Erythroblast (primary cell): ENCODE measurements around the gene CMTM5.

Source experiments
- DNase-seq, 2 experiments: peaks; one replicate each; lab custom pipeline; 2025; lab: John Stamatoyannopoulos, UW
- GATA1 ChIP-seq: IDR thresholded peaks from 2 replicates; pipeline ENCODE4 v1.6.1; 2011; ENCODE audit warnings: low read depth, mild to moderate bottlenecking, control low read depth, low read length, moderate library complexity
- POLR2A ChIP-seq: IDR thresholded peaks from 2 replicates; pipeline ENCODE4 v1.6.1; 2011; ENCODE audit warnings: mild to moderate bottlenecking, low read length

Gene CMTM5

GRCh38 chr14:23403139-23403438, 26.2 kb downstream of the CMTM5 start:
- no peak for TF ChIP-seq GATA1
- TF ChIP-seq POLR2A = no peak
- no peak for DNase-seq

- no peak for DNase-seq
- TF ChIP-seq POLR2A (no peak), GATA1 (no peak)
These were observed 27.1 kb downstream of the CMTM5 start for GRCh38 chr14:23403908-23404307.

GRCh38 chr14:23404331-23404900, 27.6 kb downstream of the CMTM5 start:
- no peak for TF ChIP-seq GATA1
- no peak for TF ChIP-seq POLR2A
- no peak for DNase-seq

GRCh38 chr14:23405096-23405495, 28.2 kb downstream of the CMTM5 start:
- no peak for DNase-seq
- TF ChIP-seq GATA1 = no peak
- TF ChIP-seq POLR2A = no peak

GRCh38 chr14:23405516-23406025, 28.7 kb downstream of the CMTM5 start:
- no peak for TF ChIP-seq POLR2A
- TF ChIP-seq GATA1 = no peak
- DNase-seq = no peak

- no peak for TF ChIP-seq GATA1
- TF ChIP-seq POLR2A = no peak
- no peak for DNase-seq
These were observed 29.4 kb downstream of the CMTM5 start for GRCh38 chr14:23406244-23406643.

GRCh38 chr14:23406725-23407355, 30.0 kb downstream of the CMTM5 start:
- DNase-seq = no peak
- TF ChIP-seq GATA1 = no peak
- no peak for TF ChIP-seq POLR2A

- no peak for DNase-seq
- no peak for TF ChIP-seq GATA1
- no peak for TF ChIP-seq POLR2A
These were observed 30.9 kb downstream of the CMTM5 start, which contains the start of gene MYH6 for GRCh38 chr14:23407516-23408306. MYH6 (minus strand) TSS chr14:23408273; CDS start chr14:23407223, 1,050 bp downstream.

GRCh38 chr14:23408307-23408630, 31.4 kb downstream of the CMTM5 start:
- TF ChIP-seq GATA1 = no peak
- TF ChIP-seq POLR2A = no peak

GRCh38 chr14:23409475-23409874, 32.6 kb downstream of the CMTM5 start:
- DNase-seq = no peak
- TF ChIP-seq GATA1 (no peak), POLR2A (no peak)

More at GRCh38 chr14:23408307-23408630, 31.4 kb downstream of the CMTM5 start:
- DNase-seq = no peak

GRCh38 chr14:23409966-23410635, 33.3 kb downstream of the CMTM5 start:
- DNase-seq = no peak

GRCh38 chr14:23411563-23412525, 35.0 kb downstream of the CMTM5 start:
- TF ChIP-seq POLR2A (no peak), GATA1 (no peak)
- DNase-seq = no peak

More at GRCh38 chr14:23409966-23410635, 33.3 kb downstream of the CMTM5 start:
- no peak for TF ChIP-seq GATA1
- TF ChIP-seq POLR2A = no peak
